ENCODE data around the gene SETD1B.

GRCh38 chr12:121779422-121779895, 24.4 kb upstream of the SETD1B start:
- TF ChIP-seq CTCF (IDR thresholded peaks at IDR 0.05) = no peak
- no peak for TF ChIP-seq POLR2A (IDR thresholded peaks at IDR 0.05)

Measured in suprapubic skin (tissue), 3 donors.